ENCODE measurements around the gene HOXD9. TPM values are rescaled to one million over a fixed set of nuclear protein-coding genes. Genes with fewer than 3 reads are reported as not detected.

HOXD9 gene
- total and polyA plus RNA-seq, 2 of the 8 experiments (the other 6 are each of a cell fraction or from before 2014, with no cell fraction given), result not detected

GRCh38 chr2:176147210-176147799 lies 24.8 kb downstream of the HOXD9 start:
- Histone ChIP-seq H2BK5ac (ENCODE audit: low read depth, low read length) (no peak overlapping the region), H4K8ac (ENCODE audit: extremely low read depth, insufficient read depth, low read length) (no peak overlapping the region), H3K18ac (ENCODE audit: extremely low read depth, low read length) (no peak overlapping the region), H3K14ac (ENCODE audit: insufficient read length) (no peak overlapping the region), H3K23ac (ENCODE audit: insufficient read length) (no peak overlapping the region), H2BK20ac (ENCODE audit: low read length) (no peak overlapping the region), H2BK15ac (ENCODE audit: low read length) (no peak overlapping the region), H4K91ac (replicated peaks; ENCODE audit: insufficient read length, low read length) (no peak overlapping the region), H3K36me3 (ENCODE audit: control insufficient read depth in 2 of 4, insufficient read depth in 4 of 4, low read length in 3 of 4) (peaks cover 0 to 11% (median 0%) of the 10 kb centered on the region in 4 experiments; a peak in 1 of 8 replicates), H2AFZ (ENCODE audit: low read length) (no peak overlapping the region), H4K5ac (ENCODE audit: insufficient read length, low read depth, low read length) (no peak overlapping the region), H3K4me2 (ENCODE audit: insufficient read depth in 1 of 2, low read depth in 2 of 2, low read length in 2 of 2) (peak overlapping the region in 1 of 2 experiments; percentile 29; a peak in 1 of 4 replicates), H3K4me1 (replicated peaks in 1 of 4; ENCODE audit: control insufficient read depth in 3 of 4, insufficient read depth in 4 of 4, low read length in 3 of 4) (peaks cover 0 to 8% (median under 1%) of the 10 kb centered on the region in 4 experiments; a peak in 3 of 7 replicates), H3K79me1 (ENCODE audit: low read depth, low read length) (no peaks in the 10 kb centered on the region), H3K27ac (ENCODE audit: low read depth, low read length) (no peak overlapping the region), H3K9me3 (ENCODE audit: insufficient read depth in 2 of 2, low read depth in 1 of 2, low read length in 1 of 2) (no peaks in the 10 kb centered on the region; a peak in 1 of 4 replicates), H3K56ac (replicated peaks; ENCODE audit: insufficient read length, low read depth, low read length) (no peak overlapping the region), H2BK12ac (ENCODE audit: low read depth, low read length) (no peak overlapping the region), H4K20me1 (replicated peaks in 1 of 2; ENCODE audit: control insufficient read depth in 1 of 2, insufficient read depth in 2 of 2, low read length in 2 of 2) (peaks cover 15 to 27% of the 10 kb centered on the region in 2 experiments), H3K4me3 (ENCODE audit: extremely low read depth in 1 of 4, insufficient read depth in 2 of 4, low read depth in 3 of 4, low read length in 4 of 4) (no peak overlapping the region), H2BK120ac (replicated peaks; ENCODE audit: low read depth, low read length) (no peak overlapping the region), H3K79me2 (ENCODE audit: control insufficient read depth in 1 of 2, insufficient read depth in 2 of 2, low read length in 2 of 2) (no peaks in the 10 kb centered on the region), H3K23me2 (ENCODE audit: low read depth, low read length) (peaks cover 2% of the 10 kb centered on the region; the same call in 1 of the 2 replicates), H2AK5ac (ENCODE audit: low read depth, low read length) (no peak overlapping the region), H3K9ac (replicated peaks in 1 of 4; ENCODE audit: extremely low read depth in 1 of 4, low read depth in 3 of 4, low read length in 3 of 4) (no peak overlapping the region), H3K4ac (replicated peaks; ENCODE audit: insufficient read length, low read depth, low read length) (no peak overlapping the region), H3K27me3 (replicated peaks in 1 of 4; ENCODE audit: control insufficient read depth in 3 of 4, extremely low read depth in 1 of 4, insufficient read depth in 3 of 4, low read length in 3 of 4) (peaks cover 94 to 100% (median 99%) of the 10 kb centered on the region in 4 experiments)
- no peak for DNase-seq (ENCODE audit: low read depth in 1 of 2, low spot score in 2 of 2)
- CTCF ChIA-PET (ENCODE audit: partially characterized antibody), result interaction anchor here (0.8 to 9.2 kb wide), 7 partner anchors 7 to 492 kb away, joined by 3 to 119 read pairs (median 5); no protein-coding TSS in a partner anchor
- POLR2A ChIA-PET (ENCODE audit: partially characterized antibody), result no interaction called here
- TF ChIP-seq TAF1 (IDR thresholded peaks at IDR 0.05; ENCODE audit: low read depth, low read length) (no peak), SUZ12 (IDR thresholded peaks at IDR 0.05; ENCODE audit: low read length) (peak; percentile 90), BACH1 (IDR thresholded peaks at IDR 0.05; ENCODE audit: low read length) (0 out of 2 replicates have a peak, but pooled peaks have one; percentile 15), CHD2 (IDR thresholded peaks at IDR 0.05; ENCODE audit: low read length) (no peak), ZNF274 (IDR thresholded peaks at IDR 0.05; ENCODE audit: borderline replicate concordance, extremely low read depth, low read length) (no peak), TBP (IDR thresholded peaks at IDR 0.05; ENCODE audit: low read depth, low read length) (no peak), RNF2 (IDR thresholded peaks at IDR 0.05; ENCODE audit: borderline replicate concordance, low read depth, low read length, missing control alignments, poor library complexity, severe bottlenecking) (peak; percentile 91), HDAC6 (IDR thresholded peaks at IDR 0.05; ENCODE audit: low read depth, low read length) (no peak), EZH2 (IDR thresholded peaks at IDR 0.05; ENCODE audit: low read depth, low read length, severe bottlenecking) (peak; percentile 95), CBX8 (IDR thresholded peaks at IDR 0.05; ENCODE audit: borderline replicate concordance, low read depth, low read length) (0 out of 2 replicates have a peak, but pooled peaks have one; percentile 61)
- 22% methylated on average over 28 of the region's 32 CpGs; no CpG with 5 or more reads in 1 of the 2 experiments for WGBS, 2 experiments (ENCODE audit: extremely low coverage in 1 of 2, insufficient coverage in 1 of 2, insufficient read length in 1 of 2, insufficient replicate concordance in 2 of 2, low coverage in 1 of 2, low lambda C conversion rate in 2 of 2, missing lambda C conversion rate in 1 of 2)
- FAIRE-seq, result no peak
